Measurements from ENCODE around the gene TPGS1.

- no peak for TF ChIP-seq CTCF (IDR thresholded peaks at IDR 0.05; ENCODE audit: borderline replicate concordance, extremely low read depth, low read length, poor library complexity, severe bottlenecking)
- no peak for TF ChIP-seq EZH2 (IDR thresholded peaks at IDR 0.05; ENCODE audit: borderline replicate concordance, low read depth, low read length, severe bottlenecking)
Measured at GRCh38 chr19:531753-532560, 24.7 kb downstream of the TPGS1 start, which contains the start of gene CDC34.

Data from DND-41 (cell line).